Osteocyte (in vitro differentiated cells): ENCODE results near the gene KRT83. TPM values are rescaled to one million over a fixed set of nuclear protein-coding genes. Genes with fewer than 3 reads are reported as not detected.
"Not testable (repeated sequence)": the region's sequence is repeated elsewhere in the genome, so short reads cannot be mapped to it uniquely, and the experiment has no call there.

ENCODE experiments used
- DNase-seq: peaks from one replicate; pipeline ENCODE4 v3.0.0; 2021; ENCODE audit warnings: mixed read lengths; ENCODE audit not compliant: unreplicated experiment; ENCODE audit errors: extremely low spot score
- H3K27ac Mint-ChIP-seq: one replicate; pipeline ENCODE4 v1.8.0; 2021; ENCODE audit warnings: mild to moderate bottlenecking, mixed read lengths; ENCODE audit not compliant: unreplicated experiment
- H3K27me3 Mint-ChIP-seq: one replicate; pipeline ENCODE4 v1.8.0; 2021; ENCODE audit warnings: mixed read lengths; ENCODE audit not compliant: unreplicated experiment
- H3K36me3 Mint-ChIP-seq: one replicate; pipeline ENCODE4 v1.8.0; 2021; ENCODE audit warnings: mixed read lengths; ENCODE audit not compliant: unreplicated experiment
- H3K4me1 Mint-ChIP-seq: one replicate; pipeline ENCODE4 v1.8.0; 2021; ENCODE audit warnings: mixed read lengths; ENCODE audit not compliant: unreplicated experiment
- H3K4me3 Mint-ChIP-seq: one replicate; pipeline ENCODE4 v1.8.0; 2021; ENCODE audit warnings: mild to moderate bottlenecking, moderate library complexity, mixed read lengths; ENCODE audit not compliant: unreplicated experiment
- H3K9me3 Mint-ChIP-seq: one replicate; pipeline ENCODE4 v1.8.0; 2021; ENCODE audit warnings: mixed read lengths; ENCODE audit not compliant: unreplicated experiment
- CTCF ChIP-seq: fragments of 200-600 bp; sonication (generic); IDR thresholded peaks from 2 replicates; pipeline ENCODE4 v1.5.0; 2021; ENCODE audit warnings: antibody characterized with exemption, mild to moderate bottlenecking, moderate library complexity
- total RNA-seq: library from RNA; stranded (reverse); gene quantifications from 2 replicates; pipeline ENCODE4 v1.2.1, GENCODE V29; 2021

KRT83 gene
- total RNA-seq, 1 donor from 2014 or later = not detected

GRCh38 chr12:52347551-52348510 is 26.6 kb upstream of the KRT83 start:
- peaks cover 8% of the 10 kb centered on the region for H3K9me3 Mint-ChIP-seq
- TF ChIP-seq CTCF = no peak

GRCh38 chr12:52347016-52347415 is 25.8 kb upstream of the KRT83 start:
- Mint-ChIP-seq H3K4me3 (no peak overlapping the region), H3K4me1 (peaks cover 3% of the 10 kb centered on the region), H3K36me3 (no peaks in the 10 kb centered on the region), H3K27ac (no peak overlapping the region), H3K9me3 (peaks cover 8% of the 10 kb centered on the region), H3K27me3 (peaks cover 46% of the 10 kb centered on the region)
- TF ChIP-seq CTCF = no peak
- no peak for DNase-seq

More at GRCh38 chr12:52347551-52348510, 26.6 kb upstream of the KRT83 start:
- Mint-ChIP-seq H3K27ac (no peak overlapping the region), H3K4me3 (no peak overlapping the region), H3K27me3 (peaks cover 43% of the 10 kb centered on the region), H3K36me3 (no peaks in the 10 kb centered on the region), H3K4me1 (peaks cover 3% of the 10 kb centered on the region)
- DNase-seq = no peak

- DNase-seq = no peak
These were observed 25.4 kb upstream of the KRT83 start for GRCh38 chr12:52346593-52346992.

GRCh38 chr12:52345041-52345440 is 23.8 kb upstream of the KRT83 start:
- not testable (repeated sequence) for H3K27ac Mint-ChIP-seq, H3K4me1 Mint-ChIP-seq, H3K36me3 Mint-ChIP-seq, H3K9me3 Mint-ChIP-seq, DNase-seq, H3K4me3 Mint-ChIP-seq
- peaks cover 40% of the 10 kb centered on the region for H3K27me3 Mint-ChIP-seq

More at GRCh38 chr12:52346593-52346992, 25.4 kb upstream of the KRT83 start:
- peaks cover 47% of the 10 kb centered on the region for H3K27me3 Mint-ChIP-seq
- no peak overlapping the region for H3K27ac Mint-ChIP-seq
- TF ChIP-seq CTCF = no peak
- H3K9me3 Mint-ChIP-seq = peaks cover 8% of the 10 kb centered on the region
- H3K36me3 Mint-ChIP-seq = no peaks in the 10 kb centered on the region
- H3K4me3 Mint-ChIP-seq = no peak overlapping the region
- H3K4me1 Mint-ChIP-seq = peaks cover under 1% of the 10 kb centered on the region

GRCh38 chr12:52344111-52344510 is 22.9 kb upstream of the KRT83 start:
- Mint-ChIP-seq H3K4me3 (no peak overlapping the region), H3K4me1 (no peaks in the 10 kb centered on the region), H3K9me3 (peaks cover 8% of the 10 kb centered on the region), H3K36me3 (no peaks in the 10 kb centered on the region), H3K27ac (no peak overlapping the region), H3K27me3 (peaks cover 39% of the 10 kb centered on the region)
- TF ChIP-seq CTCF = no peak
- DNase-seq = no peak
